Gastrocnemius medialis (tissue), 4 donors: Measurements from ENCODE around the gene PPFIBP1.

Experiments used
- POLR2A ChIP-seq, 2 donors: fragments of 450-650 bp; IDR thresholded peaks; one replicate each; pipeline ENCODE4 v1.6.1; 2017; ENCODE audit warnings: antibody characterized with exemption in 2 of 2, mild to moderate bottlenecking in 2 of 2, moderate library complexity in 2 of 2
- TF ChIP-seq, protein P1 (sequence below), 5 experiments: fragments of 450-650 bp in 3 of 5; fragments of 200-600 bp in 2 of 5; sonication (generic) in 2 of 5; IDR thresholded peaks in 4 of 5; conservative IDR thresholded peaks in 1 of 5; 1 replicate in 4 of 5; 2 replicates in 1 of 5; pipeline ENCODE4 v1.5.1; 2016 to 2019; ENCODE audit warnings: antibody characterized with exemption in 5 of 5, mild to moderate bottlenecking in 3 of 5, moderate library complexity in 3 of 5

- TF ChIP-seq, protein P1, sequence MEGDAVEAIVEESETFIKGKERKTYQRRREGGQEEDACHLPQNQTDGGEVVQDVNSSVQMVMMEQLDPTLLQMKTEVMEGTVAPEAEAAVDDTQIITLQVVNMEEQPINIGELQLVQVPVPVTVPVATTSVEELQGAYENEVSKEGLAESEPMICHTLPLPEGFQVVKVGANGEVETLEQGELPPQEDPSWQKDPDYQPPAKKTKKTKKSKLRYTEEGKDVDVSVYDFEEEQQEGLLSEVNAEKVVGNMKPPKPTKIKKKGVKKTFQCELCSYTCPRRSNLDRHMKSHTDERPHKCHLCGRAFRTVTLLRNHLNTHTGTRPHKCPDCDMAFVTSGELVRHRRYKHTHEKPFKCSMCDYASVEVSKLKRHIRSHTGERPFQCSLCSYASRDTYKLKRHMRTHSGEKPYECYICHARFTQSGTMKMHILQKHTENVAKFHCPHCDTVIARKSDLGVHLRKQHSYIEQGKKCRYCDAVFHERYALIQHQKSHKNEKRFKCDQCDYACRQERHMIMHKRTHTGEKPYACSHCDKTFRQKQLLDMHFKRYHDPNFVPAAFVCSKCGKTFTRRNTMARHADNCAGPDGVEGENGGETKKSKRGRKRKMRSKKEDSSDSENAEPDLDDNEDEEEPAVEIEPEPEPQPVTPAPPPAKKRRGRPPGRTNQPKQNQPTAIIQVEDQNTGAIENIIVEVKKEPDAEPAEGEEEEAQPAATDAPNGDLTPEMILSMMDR (IDR thresholded peaks at IDR 0.05 in 4 of 5, conservative IDR thresholded peaks at IDR 0.05 in 1 of 5), result no peak
- no peak for TF ChIP-seq POLR2A (IDR thresholded peaks at IDR 0.05)
Measured at GRCh38 chr12:27616356-27617142, 92.5 kb downstream of the PPFIBP1 start.
